Middle frontal gyrus (tissue), 1 donor: ENCODE results near the gene PGM1.

Experiments used
- DNase-seq: peaks from one replicate; pipeline ENCODE4 v3.0.0-alpha.2; 2015; ENCODE audit warnings: low spot score; ENCODE audit errors: extremely low spot score

PGM1 gene

DNA sequence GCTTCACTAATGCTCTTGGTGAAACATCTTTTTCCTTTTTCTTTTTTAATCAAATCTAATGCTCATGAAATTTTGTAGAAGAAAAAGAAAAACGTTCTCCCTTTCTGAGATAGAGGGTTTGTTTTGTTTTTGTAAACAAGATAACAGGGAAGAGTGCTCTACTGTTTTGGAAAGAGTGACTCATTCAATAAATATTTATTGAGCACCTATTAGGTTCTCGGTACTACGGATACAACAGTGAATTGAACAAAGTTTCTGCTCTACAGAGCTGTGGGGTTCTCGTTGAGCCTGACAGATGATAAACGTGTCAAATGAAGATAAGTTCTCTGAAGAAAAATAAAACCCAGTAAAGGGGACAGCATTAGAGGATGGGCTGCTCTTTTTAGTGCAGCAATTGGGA is 7.0 kb downstream of the PGM1 start:
- DNase-seq, result no peak

DNA sequence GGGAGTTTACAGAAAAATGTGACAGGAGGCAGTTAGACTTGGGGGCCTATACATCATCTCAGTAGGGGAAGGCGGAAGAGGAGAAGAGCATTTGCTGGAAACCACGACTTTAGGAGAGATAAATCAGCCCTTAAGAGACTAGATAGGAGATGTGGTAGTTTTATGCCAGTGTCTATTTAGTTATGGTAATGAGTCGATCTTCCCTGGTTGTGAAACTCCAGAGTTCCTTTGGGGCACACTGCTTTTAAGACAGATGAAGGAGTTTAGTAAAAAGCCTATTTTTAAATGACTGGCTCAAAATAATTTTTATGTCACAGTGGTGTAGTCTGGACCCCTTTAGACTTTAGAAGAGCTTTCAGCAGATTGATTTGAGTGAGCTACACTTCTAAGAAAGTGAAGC is 7.8 kb downstream of the PGM1 start:
- DNase-seq, result no peak

DNA sequence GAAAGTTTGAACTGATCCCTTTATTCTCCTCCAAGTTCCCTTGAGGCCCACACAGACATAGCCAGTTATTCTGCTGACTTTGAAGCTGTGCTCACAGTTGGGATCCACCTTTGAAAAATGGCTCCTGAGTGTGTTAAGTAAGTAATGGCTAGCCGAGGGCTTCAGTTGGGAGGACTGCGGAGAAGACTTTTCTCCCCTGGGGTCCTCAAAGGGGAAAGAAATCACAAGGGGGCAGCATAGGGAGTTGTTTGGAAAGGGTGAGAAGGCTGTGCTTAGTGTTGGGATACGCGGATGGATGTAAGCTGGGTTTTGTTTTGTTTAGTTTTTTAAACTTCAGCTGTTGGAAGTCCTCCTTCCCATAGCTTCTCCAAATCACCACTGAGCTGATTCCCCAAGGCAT is 8.3 kb downstream of the PGM1 start:
- DNase-seq, result no peak

DNA sequence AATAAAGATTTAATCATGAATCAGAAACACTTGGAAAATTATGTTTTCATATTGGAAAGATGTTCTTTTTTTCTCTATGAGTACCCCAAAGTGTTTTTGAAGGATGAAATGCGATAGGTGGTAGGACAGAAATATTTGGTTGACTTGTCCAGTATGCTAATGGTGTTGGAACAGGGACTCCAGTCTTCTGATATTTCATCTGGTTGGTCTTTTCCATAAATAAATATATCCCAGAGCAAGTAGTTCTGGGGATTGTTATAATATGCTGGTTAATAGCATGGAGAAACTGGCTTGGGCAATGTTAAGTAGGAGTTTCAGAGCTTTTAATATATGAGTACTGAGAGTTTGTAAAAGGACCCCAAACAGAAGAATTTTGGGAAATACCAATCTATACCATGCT is 8.7 kb downstream of the PGM1 start:
- no peak for DNase-seq

DNA sequence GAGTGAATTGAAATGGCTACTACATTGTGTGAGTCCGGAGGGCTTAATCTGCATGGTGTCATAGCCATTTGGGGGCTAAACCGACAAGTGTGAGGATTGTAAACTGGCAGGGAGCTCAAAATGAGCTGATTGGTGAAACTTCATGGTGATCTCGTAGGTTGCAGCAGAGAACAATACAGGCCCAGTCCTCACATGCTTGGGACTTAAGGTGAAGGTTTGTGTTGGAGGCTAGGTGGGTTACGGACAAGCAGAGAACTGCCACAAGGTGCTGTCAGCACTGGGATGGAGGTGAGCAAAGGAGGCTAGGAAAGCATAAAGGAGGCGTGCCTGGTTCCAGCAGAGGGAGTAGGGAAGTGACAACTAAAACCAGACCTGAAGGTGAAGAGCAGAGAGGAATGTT is 9.4 kb downstream of the PGM1 start:
- DNase-seq, result no peak

DNA sequence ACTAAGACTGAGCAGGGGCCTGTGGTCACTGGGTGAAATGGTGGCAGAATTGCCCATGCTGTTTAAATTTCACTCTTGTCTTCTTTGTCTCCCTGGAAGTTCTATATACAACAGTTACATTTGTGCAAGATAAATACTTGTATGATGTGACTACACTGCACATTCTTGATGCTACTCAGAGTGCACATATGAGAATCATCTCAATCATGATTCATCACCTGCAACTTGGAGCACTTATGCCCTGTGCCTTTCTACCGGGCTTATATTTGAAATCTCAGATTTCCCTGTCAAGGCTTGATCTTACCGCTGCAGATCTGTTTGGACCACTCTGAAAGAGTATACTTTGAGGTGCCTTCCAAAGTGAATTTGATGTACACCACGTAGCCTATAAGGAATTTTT is 10.6 kb downstream of the PGM1 start:
- no peak for DNase-seq

DNA sequence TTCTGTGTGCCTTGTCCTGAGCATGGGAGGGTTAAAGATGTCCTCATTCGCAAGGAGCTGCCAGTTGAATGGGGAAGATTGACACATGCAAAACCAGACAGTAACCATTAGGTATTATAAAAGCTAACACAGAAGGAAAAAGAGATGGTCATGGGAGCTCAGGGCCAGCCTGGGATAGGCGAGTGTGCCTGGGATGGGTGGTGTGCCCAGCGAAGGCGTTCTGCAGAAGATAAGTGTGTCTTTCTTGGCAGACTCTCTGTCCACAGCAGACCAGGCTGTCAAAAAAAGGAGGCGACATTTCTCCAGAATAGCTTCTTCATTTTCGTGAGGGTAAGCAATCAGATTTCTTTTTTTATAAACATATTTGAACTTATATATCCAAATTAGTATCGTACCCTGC is 14.1 kb downstream of the PGM1 start:
- DNase-seq, result no peak

DNA sequence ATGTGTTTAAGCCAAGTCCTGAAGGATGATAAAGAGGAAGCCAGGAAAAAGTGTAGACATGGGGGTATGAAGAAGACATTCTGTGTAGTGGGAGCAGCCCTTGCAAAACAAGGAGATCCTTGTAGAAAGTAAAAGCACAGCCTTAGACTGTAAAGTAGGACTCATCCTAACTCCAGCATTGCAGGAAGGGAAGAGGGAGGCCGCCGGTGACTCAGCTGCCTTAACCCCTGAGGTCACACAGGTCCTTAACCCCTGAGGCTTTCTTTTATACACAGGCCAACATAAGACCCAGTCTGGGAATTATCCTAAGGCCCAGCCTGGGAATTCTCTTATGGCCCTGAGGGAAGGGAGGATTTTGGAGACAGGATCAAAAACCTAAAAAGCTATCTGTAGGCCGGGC is 18.0 kb downstream of the PGM1 start:
- no peak for DNase-seq

DNA sequence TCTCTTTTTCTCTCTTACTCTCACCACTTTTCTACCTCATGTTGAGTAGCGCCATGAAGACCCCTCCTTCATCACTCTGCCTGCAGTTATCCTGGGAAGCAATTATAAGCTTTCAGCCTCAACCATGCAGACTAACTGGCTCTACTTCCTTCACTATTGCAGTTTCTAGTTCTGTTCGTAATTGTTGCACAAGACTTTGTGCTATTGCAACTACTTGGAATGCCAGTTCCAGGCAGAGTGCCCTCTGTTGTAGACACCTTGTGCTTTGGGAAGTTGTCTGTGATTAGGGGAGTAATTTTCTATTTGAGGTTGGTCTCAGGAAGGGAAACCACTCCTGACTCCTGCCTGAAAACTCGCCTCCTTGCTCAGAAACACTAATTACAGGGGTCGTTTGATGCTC is 19.4 kb downstream of the PGM1 start:
- DNase-seq, result no peak

DNA sequence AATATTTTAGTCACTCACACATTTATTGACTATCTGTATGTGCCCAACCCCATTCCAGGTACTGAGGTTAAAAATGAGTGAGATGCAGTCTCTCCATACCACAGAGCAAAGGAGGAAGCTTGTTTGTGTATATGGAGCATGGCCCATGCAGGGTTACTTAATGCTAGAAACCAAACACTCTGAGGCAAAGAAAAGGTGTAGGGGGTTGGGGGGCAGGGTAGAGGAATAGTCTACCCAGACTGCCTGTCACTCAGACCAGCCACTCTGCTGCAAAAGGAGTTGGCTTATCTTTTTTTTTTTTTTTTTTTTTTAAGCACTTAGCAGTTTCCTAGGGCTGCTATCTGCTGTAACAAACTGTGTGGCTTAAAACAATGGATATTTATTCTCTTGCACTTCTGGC is 19.8 kb downstream of the PGM1 start:
- no peak for DNase-seq

DNA sequence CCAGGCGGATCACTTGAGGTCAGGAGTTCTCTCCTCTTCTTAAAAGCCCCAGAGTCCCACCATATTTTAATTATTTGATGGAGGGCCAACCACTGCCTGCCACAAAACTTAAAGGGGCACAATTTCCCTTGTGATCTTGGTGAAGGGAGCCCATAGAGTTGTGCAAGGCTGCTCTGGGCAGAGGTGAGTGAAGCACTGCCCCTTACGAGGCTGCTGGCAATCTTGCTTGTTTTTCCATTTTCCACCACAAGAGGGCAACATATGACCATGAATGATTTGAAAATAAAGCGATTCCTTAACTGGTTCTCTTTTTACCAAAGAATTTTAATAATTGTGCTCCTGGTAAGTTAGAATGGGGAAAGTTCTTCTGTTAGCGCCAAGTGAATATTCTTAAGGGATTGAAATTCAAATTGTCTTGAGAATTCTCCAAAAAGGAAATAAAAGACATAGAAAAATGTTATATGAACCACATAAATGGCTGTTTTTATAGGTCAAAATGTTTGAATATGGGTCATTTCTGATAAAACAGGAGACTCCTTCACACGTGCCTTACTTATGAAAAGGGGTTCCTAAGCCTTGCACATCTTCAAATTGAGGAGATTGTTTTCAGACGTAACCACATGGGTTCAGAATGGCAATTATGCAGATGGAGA is 22.7 kb downstream of the PGM1 start:
- DNase-seq, result peak; percentile 38

DNA sequence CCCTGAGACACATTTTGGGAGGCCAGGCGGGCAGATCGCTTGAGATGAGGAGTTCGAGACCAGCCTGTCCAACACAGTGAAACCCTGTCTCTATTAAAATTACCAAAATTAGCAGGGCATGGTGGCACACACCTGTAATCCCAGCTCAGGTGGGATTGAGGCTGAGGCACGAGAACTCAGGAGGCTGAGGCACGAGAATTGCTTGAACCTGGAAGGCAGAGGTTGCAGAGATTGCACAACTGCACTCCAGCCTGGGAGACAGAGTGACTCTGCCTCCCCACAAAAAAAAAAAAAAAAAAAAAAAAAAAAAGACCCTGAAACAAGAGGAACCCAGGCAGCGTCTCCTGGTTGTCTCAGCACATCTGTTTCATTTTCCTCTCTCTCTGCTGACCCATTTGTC is 24.2 kb downstream of the PGM1 start:
- DNase-seq, result no peak

DNA sequence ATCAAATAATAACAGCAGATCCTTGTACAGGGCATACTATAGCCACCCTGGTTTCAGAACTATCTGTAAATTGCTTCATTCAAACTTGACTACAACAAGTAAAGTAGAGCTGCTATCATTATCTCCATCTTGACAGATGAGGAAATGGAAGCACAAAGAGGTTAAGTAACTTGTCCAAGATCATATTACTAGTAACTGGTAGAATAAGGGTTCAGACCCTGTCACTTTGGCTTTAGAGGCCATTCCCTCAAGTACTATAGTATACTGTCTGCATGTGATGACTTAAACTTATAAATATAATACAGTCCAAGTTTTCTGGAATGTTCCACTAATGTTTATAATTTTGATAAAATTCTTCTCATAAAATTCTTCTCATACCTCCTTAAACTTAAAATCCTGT is 24.8 kb downstream of the PGM1 start:
- no peak for DNase-seq

DNA sequence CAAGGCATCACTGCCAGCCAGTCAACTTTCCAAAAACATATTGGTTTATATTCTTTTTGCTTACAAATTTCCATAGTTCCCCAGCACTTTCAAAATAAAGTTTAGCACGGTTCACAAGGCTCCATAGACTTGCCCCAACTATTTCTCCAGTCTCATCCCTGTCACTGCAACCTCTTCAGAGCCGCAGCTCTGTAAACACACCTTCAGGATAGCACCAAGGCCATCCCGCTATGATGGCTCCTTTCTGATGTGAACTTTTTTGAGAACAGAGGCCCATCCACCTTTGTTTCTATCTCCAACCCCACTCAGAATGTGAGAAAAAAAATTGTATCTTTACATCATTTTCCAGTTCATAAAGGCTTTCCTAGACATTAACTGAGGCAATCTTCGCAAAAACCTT is 26.3 kb downstream of the PGM1 start:
- DNase-seq, result no peak

DNA sequence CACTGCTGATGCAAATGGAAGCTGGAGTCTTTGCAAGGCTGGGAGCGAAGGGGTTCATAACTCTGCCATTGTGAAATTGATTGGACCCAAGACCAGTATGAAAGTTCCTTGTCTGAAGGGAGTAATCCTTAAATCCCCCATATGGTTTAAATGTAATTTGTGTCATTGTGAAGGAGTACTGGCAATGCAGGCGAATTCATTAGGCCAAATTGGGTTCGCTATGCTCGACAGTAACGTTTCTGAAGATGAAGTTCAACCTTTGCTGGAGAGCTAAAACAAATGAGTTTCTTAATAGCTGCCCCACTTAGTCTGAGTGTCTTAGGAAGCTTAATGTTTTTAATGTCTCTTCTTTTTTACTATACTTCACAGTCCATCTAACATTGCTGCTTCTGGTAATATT is 27.5 kb downstream of the PGM1 start:
- DNase-seq, result no peak

DNA sequence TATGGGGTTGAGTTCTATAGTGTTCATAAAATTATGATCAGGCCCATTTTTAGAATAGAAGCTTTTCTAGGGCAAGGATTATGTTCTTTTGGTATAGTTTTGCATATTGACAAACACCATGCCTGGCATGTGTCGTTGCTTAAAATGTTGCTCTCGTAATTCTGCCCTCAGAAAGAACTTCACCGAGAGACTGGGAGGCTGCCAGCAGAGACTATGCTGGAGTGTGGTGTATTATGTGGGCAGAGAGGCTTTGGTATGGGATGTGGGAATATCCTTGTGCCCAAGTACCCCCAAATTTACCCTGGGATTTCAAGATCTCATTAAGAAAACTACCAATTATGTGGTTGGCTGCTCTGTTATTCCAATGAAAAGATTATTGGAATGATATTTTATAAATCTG is 27.9 kb downstream of the PGM1 start:
- no peak for DNase-seq

DNA sequence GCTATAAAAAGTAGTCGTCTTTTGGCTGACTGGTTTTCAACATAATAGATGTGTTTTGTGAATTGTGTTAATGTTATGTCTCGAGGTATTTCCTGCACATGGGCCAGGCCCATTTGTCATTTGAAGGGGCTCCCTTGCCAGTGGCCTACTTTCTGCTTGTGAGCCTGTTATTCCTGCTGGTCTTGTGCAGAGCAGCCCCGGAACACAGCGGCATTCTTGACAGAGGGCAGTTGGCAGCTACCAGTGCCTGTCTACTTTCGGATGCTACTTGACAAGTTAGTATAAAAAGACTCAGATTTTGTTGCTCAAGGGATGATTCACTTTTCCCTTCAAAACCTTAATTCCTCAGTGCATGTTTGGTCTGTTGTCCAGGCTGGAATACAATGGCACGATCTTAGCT is 28.5 kb downstream of the PGM1 start:
- DNase-seq, result no peak

DNA sequence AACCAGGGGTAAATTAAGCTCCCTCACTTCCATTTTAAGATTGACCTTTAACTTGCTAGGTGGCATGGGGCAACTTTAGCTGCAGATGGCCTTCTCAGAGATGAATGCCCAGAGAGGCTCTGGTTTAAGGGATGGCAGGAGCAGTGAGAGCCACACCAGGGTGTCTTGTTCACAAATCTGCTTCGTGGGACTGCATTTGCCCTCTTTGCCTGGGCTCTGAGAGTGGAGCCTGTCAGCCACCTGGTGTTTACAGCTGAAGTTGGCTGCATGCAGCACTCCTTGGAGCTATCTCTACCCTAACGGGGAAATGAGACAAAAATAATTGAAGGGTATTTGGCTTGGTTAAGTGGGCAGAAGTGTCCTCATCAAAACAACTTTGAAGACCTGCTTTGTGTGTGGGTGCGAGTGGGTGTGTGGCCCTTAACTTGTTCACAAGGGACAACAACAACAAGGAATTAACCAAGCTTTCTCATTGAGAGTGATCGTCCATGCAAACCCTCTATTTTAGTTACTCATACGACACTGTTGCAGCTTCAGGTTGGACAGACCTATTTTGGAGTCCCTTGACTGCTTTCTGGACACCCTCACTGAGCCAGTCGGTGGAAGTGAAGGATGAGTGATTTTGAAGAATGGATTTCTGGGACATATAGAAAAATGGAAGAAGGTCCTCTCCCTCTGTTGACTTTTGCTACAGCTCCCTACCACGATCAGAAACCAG is 29.8 kb downstream of the PGM1 start:
- DNase-seq, result no peak

DNA sequence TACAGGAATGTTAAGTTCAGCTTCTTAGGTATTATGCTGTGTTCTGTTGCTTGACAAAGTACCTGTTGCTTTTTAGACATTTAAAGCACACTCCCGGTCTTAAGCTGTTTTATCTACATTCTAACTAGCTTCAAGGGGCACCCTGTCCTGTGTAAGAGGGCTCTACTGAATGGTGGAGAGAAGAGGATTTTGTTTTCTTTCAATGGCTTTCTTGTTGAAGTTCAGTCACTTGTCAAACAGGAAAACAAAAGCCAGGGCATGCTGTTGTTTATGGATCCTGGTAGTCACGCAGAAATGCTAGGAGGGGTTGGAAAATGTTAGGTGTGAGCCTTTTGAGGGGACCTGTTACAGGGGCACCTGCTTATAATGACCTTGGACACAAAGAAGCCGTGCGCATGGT is 30.7 kb downstream of the PGM1 start:
- no peak for DNase-seq

DNA sequence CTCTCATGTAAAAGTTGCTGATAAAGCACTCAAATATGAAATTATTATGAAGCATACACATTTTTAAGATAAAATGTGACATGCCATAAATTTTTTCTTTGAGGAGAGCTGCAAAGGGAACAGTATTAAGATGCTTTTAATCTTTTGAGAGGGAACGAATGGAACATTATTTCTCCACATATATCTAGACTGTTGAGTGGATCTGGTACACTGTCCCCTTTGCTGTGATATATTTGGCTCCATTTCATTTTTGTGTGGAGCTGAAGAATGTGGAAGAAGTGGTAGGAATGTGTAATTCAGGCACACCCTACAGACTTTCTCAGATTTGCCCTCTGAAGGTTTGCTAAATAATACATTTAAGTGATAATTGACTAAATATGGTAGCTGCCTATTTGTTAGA is 31.7 kb downstream of the PGM1 start:
- DNase-seq, result no peak

DNA sequence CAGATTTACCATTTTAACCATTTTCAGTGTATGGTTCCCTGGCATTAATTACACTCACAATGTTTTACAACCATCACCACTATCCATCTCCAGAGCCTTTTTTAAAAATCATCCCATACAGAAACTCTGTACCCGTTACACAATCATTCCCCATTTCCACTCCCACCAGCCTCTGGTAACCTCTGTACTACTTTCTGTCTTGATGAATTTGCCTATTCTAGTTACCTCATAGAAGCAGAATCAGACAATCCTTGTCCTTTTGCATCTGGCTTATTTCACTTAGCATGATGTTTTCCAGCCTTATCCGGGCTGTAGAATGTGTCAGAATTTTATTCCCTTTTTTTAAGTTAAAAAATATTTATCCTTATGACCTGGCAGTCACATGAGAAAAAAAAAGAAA is 33.0 kb downstream of the PGM1 start:
- DNase-seq, result no peak

DNA sequence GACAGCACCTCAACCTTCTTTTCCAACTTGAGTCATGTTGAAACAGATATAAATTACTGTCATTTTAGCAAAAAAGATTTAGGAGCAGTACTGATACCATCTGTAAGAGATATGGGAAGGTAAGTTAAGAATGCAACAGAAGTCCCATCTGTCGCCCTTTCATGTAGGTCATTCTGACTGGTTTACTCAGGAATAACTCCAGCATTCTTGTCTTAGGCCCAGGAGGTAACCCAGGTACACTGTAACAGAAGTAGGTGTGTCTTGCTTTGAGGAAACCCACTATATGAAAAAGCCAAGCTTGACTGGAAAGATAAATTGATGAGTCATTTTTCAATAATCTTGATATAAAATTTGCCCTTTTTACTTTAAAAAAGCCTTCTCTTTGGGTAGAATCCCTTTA is 35.4 kb downstream of the PGM1 start:
- no peak for DNase-seq

DNA sequence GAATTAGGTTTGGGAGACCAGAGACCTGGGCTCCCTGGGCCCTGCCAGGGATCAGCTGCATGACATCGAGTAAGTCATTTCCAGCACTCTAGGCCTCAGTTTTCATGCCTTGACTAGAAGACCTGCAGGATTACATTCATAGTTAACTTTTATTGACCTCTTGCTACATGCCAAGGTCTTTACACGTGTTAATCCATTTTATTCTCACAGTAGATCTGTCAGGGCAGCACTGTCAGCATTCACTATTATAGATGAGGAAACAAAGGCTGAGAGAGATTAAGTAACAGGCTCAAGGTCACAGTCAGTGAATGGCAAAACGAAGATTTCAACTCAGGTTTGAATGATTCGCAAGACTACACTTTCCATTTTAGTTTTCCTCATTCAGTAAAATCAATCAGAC is 37.0 kb downstream of the PGM1 start:
- no peak for DNase-seq

DNA sequence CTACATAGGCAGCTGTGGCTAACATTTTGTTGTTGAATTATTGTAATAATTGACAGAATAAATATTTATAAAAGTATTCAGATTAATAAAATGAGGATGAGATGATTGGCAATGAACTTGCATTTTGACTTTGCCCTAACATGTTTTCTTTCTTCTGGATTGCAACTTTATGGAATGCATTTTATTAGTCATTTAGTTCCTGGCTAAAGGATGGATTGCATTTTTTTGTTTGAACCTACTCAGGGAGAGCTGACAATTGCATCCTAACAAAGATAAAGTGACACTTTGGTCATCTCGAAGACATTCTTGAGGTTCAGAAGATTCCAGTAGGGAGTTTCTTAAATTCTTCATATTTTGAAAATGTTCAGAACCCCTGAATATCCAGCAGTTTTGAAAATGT is 37.5 kb downstream of the PGM1 start:
- no peak for DNase-seq
